MCF 10A (cell line): ENCODE measurements around the gene ISCU. TPM values are rescaled to one million over a fixed set of nuclear protein-coding genes. Genes with fewer than 3 reads are reported as not detected.

Experiments
- BruUV-seq: library from RNA; stranded (reverse); fragments of 400-500 nt; replicated peaks from 2 replicates; lab custom pipeline; 2021; lab: Mats Ljungman, UMichigan
- CTCF ChIA-PET: fragments of 300-600 bp; sonication (Branson Sonifier 250); formaldehyde crosslinking; extraction: SDS; loops from one replicate; lab custom pipeline; 2021; ENCODE audit warnings: antibody characterized with exemption, inconsistent platforms; lab: Yijun Ruan, JAX
- POLR2A ChIA-PET: fragments of 300-600, 350-650 bp; sonication (Branson Sonifier 250); formaldehyde crosslinking; extraction: SDS; loops from one replicate; lab custom pipeline; 2020; ENCODE audit warnings: antibody characterized with exemption, inconsistent platforms; lab: Yijun Ruan, JAX
- DNase-seq: peaks from one replicate; pipeline ENCODE4 v3.0.0-alpha.2; 2018; ENCODE audit not compliant: unreplicated experiment
- H3K27ac Mint-ChIP-seq: one replicate; pipeline ENCODE4 v1.8.0; 2022; ENCODE audit warnings: mild to moderate bottlenecking, low read depth, mixed read lengths; ENCODE audit not compliant: unreplicated experiment
- H3K27me3 Mint-ChIP-seq: one replicate; pipeline ENCODE4 v1.8.0; 2022; ENCODE audit warnings: mixed read lengths; ENCODE audit not compliant: insufficient read depth, unreplicated experiment
- H3K36me3 Mint-ChIP-seq: one replicate; pipeline ENCODE4 v1.8.0; 2022; ENCODE audit warnings: mild to moderate bottlenecking, moderate library complexity, mixed read lengths; ENCODE audit not compliant: insufficient read depth, unreplicated experiment
- H3K4me1 Mint-ChIP-seq: one replicate; pipeline ENCODE4 v1.8.0; 2022; ENCODE audit warnings: mixed read lengths; ENCODE audit not compliant: insufficient read depth, unreplicated experiment
- H3K4me3 Mint-ChIP-seq: one replicate; pipeline ENCODE4 v1.8.0; 2022; ENCODE audit warnings: mild to moderate bottlenecking, moderate library complexity, mixed read lengths; ENCODE audit not compliant: unreplicated experiment
- H3K9me3 Mint-ChIP-seq: one replicate; pipeline ENCODE4 v1.8.0; 2022; ENCODE audit warnings: mixed read lengths; ENCODE audit not compliant: unreplicated experiment
- CTCF ChIP-seq: fragments of 200-600 bp; IDR thresholded peaks from one replicate; pipeline ENCODE4 v1.8.0; 2022; ENCODE audit warnings: antibody characterized with exemption, mild to moderate bottlenecking; ENCODE audit not compliant: unreplicated experiment
- intact Hi-C: fragments of 100-400 bp; cut with micrococcal nuclease; formaldehyde crosslinking; loops from 2 replicates; pipeline ENCODE4 v1.14.1; 2022
- total RNA-seq: library from RNA; stranded (reverse); gene quantifications from 2 replicates; pipeline ENCODE4 v1.2.3, GENCODE V29; 2022

Gene ISCU
- total RNA-seq, 1 experiment from 2014 or later: 115 TPM

GRCh38 chr12:108530161-108530560, 32.2 kb upstream of the ISCU start:
- Mint-ChIP-seq H3K4me3 (no peak overlapping the region), H3K27me3 (no peaks in the 10 kb centered on the region), H3K9me3 (no peaks in the 10 kb centered on the region), H3K27ac (no peak overlapping the region), H3K36me3 (peaks cover 86% of the 10 kb centered on the region), H3K4me1 (no peaks in the 10 kb centered on the region)
- no TSS peak for BruUV-seq
- intact Hi-C loops: no loop called here
- no peak for DNase-seq
- TF ChIP-seq CTCF: no peak
- CTCF ChIA-PET: interaction anchor here (0.6 to 1.3 kb wide), 4 partner anchors 21 to 854 kb away, joined by 3 to 5 read pairs (median 4); partner anchors contain the start of gene SART3
- POLR2A ChIA-PET: interaction anchor here (0.7 kb wide), 1 partner anchor 842 kb away, joined by 5 read pairs; no protein-coding TSS in a partner anchor

- Mint-ChIP-seq H3K4me3 (no peak overlapping the region), H3K27me3 (no peaks in the 10 kb centered on the region), H3K4me1 (no peaks in the 10 kb centered on the region), H3K9me3 (no peaks in the 10 kb centered on the region), H3K27ac (no peak overlapping the region), H3K36me3 (peaks cover 89% of the 10 kb centered on the region)
- intact Hi-C loops: no loop called here
- ChIA-PET CTCF (interaction anchor here (0.6 to 2.0 kb wide), 5 partner anchors 9 to 614 kb away, joined by 3 to 7 read pairs (median 3); no protein-coding TSS in a partner anchor), POLR2A (interaction anchor here (0.8 to 2.6 kb wide), 3 partner anchors 8 to 29 kb away, joined by 3 to 9 read pairs (median 3); partner anchors contain the start of gene SART3)
- no peak for DNase-seq
- TF ChIP-seq CTCF: no peak
- no TSS peak for BruUV-seq
Measured at GRCh38 chr12:108531929-108532848, 30.2 kb upstream of the ISCU start.

DNA sequence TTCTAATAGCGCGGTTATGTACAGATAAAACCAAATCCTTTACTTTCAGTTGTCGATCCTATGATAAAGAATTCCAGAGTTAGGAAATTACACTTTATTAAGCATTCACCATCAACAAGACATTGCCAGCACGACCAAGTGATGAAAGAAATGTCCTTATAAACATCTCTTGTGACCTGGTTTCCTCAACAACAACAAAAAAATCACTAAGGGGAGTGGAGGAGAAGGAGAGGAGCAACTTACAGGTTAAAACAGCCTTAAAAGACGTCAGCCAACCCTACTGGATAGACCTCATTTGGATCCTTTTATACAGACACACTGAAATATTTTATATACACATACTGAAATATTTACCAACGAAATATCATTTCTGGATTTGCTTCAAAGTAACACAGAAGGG, 24.2 kb upstream of the ISCU start:
- Mint-ChIP-seq H3K4me3 (no peak overlapping the region), H3K27ac (peak overlapping the region; percentile 62), H3K36me3 (peaks cover 65% of the 10 kb centered on the region), H3K9me3 (no peaks in the 10 kb centered on the region), H3K4me1 (peaks cover 8% of the 10 kb centered on the region), H3K27me3 (no peaks in the 10 kb centered on the region)
- POLR2A ChIA-PET: interaction anchor here (0.6 kb wide), 1 partner anchor 16 kb away, joined by 3 read pairs; no protein-coding TSS in a partner anchor
- no TSS peak for BruUV-seq
- intact Hi-C loops: no loop called here
- no peak for TF ChIP-seq CTCF
- no peak for DNase-seq
- CTCF ChIA-PET: no interaction called here

DNA sequence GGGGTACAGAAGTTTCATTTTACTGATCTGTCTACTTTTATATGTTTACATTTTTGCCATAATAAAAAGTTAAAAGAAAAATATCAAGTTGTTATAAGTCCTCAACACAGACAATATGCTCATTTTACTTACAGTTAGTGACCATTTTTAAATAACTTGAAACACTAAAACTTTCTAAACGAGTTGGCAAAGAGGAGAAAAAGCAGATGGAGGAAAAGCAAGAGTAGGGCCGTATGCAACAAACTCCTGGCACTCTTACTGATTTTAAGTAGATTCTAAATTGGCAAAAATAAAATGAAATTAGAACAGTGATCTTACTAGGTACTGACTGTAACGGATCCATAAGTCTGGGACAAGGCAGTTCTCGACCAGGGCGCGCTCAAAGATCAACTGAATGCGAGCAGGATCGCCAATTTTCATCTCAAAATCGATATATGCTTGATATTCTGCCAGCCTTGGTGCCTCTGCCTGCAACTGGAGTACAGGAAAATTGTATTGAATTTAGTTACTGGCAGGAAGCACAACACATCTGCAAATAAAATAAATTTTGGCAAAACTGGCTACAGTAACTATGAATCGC, 23.7 kb upstream of the ISCU start:
- TF ChIP-seq CTCF: no peak
- intact Hi-C loops: no loop called here
- H3K4me3 Mint-ChIP-seq: no peak overlapping the region
- POLR2A ChIA-PET: interaction anchor here (0.6 kb wide), 1 partner anchor 17 kb away, joined by 3 read pairs; no protein-coding TSS in a partner anchor
- no peaks in the 10 kb centered on the region for H3K9me3 Mint-ChIP-seq
- CTCF ChIA-PET: no interaction called here
- H3K36me3 Mint-ChIP-seq: peaks cover 65% of the 10 kb centered on the region
- BruUV-seq: no TSS peak
- H3K27me3 Mint-ChIP-seq: no peaks in the 10 kb centered on the region
- peaks cover 8% of the 10 kb centered on the region for H3K4me1 Mint-ChIP-seq
- DNase-seq: no peak
- H3K27ac Mint-ChIP-seq: no peak overlapping the region
